HUES64 (cell line): ENCODE data around the gene ZDHHC11.
"Not testable (repeated sequence)": the region's sequence is repeated elsewhere in the genome, so short reads cannot be mapped to it uniquely, and the experiment has no call there.

Experiments
- H3K27ac ChIP-seq: 2 replicates; pipeline ENCODE4 v1.7.0; 2013; ENCODE audit warnings: low read depth, low read length, inconsistent platforms
- H3K27me3 ChIP-seq: 2 replicates; pipeline ENCODE4 v1.6.1; 2013; ENCODE audit warnings: mild to moderate bottlenecking, low read length; ENCODE audit not compliant: insufficient read depth
- H3K36me3 ChIP-seq: 2 replicates; pipeline ENCODE4 v1.6.1; 2013; ENCODE audit warnings: mild to moderate bottlenecking, low read length; ENCODE audit not compliant: insufficient read depth
- H3K4me1 ChIP-seq: 2 replicates; pipeline ENCODE4 v1.6.1; 2013; ENCODE audit warnings: mild to moderate bottlenecking, low read length, moderate library complexity; ENCODE audit not compliant: insufficient read depth
- H3K4me3 ChIP-seq: 2 replicates; pipeline ENCODE4 v1.5.1; 2013; ENCODE audit warnings: mild to moderate bottlenecking, low read length, moderate library complexity
- H3K9ac ChIP-seq: 2 replicates; pipeline ENCODE4 v1.6.1; 2013; ENCODE audit warnings: mild to moderate bottlenecking, low read depth, low read length
- H3K9me3 ChIP-seq: 2 replicates; pipeline ENCODE4 v1.6.1; 2013; ENCODE audit warnings: low read depth, low read length; ENCODE audit not compliant: insufficient read depth
- WGBS: fragments of 150-250, 120-280 bp; methylation state at CpG from one replicate; pipeline ENCODE4 v1.1.7; 2013; ENCODE audit warnings: missing lambda C conversion rate; 5-methylcytosine and 5-hydroxymethylcytosine counted together

Gene ZDHHC11

DNA sequence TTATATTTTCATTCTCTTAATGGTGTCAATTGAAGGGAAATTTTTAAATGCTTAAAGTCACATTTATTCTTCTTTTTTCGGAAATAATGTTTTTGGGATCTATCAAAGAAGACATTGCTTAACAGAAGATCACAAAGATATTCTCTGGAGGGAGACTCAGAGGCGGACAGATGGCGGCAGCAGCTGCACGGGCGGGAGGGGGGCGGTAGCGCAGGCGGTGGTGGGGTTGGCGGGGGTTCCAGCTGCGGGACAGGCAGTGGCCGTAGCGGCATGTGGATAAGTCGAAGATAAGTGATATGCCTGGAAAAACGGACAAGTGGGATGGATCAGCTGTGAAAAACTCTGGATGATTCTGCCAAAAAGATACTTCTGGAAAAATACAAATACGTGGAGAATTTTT is 34.6 kb downstream of the ZDHHC11 start:
- H3K4me1 ChIP-seq: no peaks in the 10 kb centered on the region
- H3K36me3 ChIP-seq: peaks cover 2% of the 10 kb centered on the region; the same call in 1 of the 2 replicates
- WGBS: 94% methylated on average over 15 of the region's 15 CpGs
- no peaks in the 10 kb centered on the region for H3K27me3 ChIP-seq
- no peaks in the 10 kb centered on the region for H3K9me3 ChIP-seq
- H3K9ac ChIP-seq: no peak overlapping the region
- H3K27ac ChIP-seq: no peak overlapping the region
- no peak overlapping the region for H3K4me3 ChIP-seq

DNA sequence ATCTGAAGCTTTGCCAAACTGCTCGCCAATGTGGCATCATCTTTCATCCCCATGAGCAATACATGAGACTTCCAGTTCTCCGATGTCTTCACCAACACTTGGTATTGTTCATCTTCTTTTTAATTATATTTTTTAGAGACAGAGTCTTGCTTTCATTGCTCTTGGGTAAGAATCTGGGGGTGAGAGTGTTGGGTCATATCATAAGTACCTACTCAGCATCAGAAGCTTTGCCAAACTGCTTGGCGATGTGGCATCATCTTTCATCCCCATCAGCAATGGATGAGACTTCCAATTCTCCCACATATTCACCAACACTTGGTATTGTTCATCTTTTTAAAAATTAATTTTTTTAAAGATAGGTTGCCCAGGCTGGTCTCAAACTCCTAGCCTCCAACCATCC is 35.3 kb downstream of the ZDHHC11 start:
- Histone ChIP-seq H3K9me3 (no peaks in the 10 kb centered on the region), H3K27me3 (no peaks in the 10 kb centered on the region), H3K36me3 (peaks cover 2% of the 10 kb centered on the region; the same call in 1 of the 2 replicates), H3K9ac (no peak overlapping the region), H3K27ac (no peak overlapping the region), H3K4me1 (no peaks in the 10 kb centered on the region), H3K4me3 (no peak overlapping the region)
- 98% methylated on average over 3 of the region's 3 CpGs for WGBS

DNA sequence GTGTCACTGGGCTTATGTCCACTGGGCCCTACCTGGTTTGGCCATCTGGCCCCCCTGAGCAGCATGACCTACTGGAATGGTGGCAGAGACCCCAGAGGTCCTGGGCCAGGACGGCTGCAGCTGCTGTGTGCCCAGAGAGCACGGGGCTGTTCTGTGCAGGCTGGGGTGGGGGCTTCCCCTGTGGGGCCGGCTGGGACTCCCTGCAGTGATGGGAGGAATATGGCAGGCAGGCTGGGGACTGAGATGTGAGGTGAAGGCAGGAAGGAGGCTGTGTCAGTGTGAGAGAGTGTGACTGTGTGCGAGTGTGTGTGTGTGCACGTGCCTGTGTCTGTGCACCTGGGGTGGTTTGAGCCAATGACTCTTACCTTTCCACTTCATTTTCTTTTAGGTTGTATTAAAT is 37.2 kb downstream of the ZDHHC11 start:
- not testable (repeated sequence) for H3K9me3 ChIP-seq, H3K4me1 ChIP-seq, H3K27me3 ChIP-seq, H3K36me3 ChIP-seq, H3K27ac ChIP-seq, H3K4me3 ChIP-seq, H3K9ac ChIP-seq
- 90% methylated on average over 2 of the region's 5 CpGs for WGBS

- H3K27me3 ChIP-seq, H3K4me3 ChIP-seq, H3K4me1 ChIP-seq, H3K36me3 ChIP-seq, H3K9me3 ChIP-seq, H3K27ac ChIP-seq, H3K9ac ChIP-seq: not testable (repeated sequence)
- 76% methylated on average over 4 of the region's 9 CpGs for WGBS
Measured at GRCh38 chr5:811384-811783, 39.4 kb downstream of the ZDHHC11 start.

DNA sequence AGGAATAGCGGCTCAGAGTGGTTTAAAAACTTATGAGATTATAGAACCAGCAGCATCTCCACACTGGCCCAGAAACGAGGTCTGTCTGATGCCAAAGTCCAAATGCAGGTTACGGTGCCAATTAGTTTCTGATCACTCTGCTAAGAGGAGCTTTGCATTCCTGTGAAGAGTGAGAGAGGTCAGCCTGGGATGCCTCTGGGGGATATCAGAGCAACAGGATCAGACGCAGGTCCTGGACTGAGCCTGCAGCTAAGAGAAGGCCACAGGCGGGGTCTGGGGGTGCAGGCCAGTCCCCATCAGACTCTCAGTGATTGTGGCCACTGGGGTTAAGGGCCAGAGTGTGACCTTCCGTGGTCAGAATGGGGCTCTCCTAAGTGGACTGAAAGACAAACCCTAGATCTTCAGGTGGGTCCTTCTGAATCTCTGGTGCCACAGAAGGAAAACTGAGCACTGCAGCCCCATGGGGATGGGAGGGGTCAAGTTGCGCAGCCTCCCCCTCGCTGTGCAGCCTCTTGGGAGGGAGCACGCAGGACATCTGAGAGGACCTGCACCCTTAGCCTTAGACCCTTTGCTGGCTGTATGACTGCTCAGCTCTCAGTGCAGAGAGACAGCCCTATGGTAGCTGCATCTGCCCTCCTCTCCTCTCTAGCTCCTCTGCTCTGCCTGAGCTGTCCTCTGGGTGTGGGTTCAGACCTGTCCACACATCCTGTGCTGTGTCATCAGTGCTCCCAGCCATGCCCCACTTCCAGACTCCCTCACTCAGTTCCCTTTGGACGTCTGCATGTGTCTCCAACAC is 42.9 kb downstream of the ZDHHC11 start:
- H3K27me3 ChIP-seq, H3K9me3 ChIP-seq, H3K4me1 ChIP-seq, H3K9ac ChIP-seq, H3K27ac ChIP-seq, H3K36me3 ChIP-seq, H3K4me3 ChIP-seq: not testable (repeated sequence)
- 83% methylated on average over 2 of the region's 10 CpGs for WGBS

- H3K27me3 ChIP-seq: no peaks in the 10 kb centered on the region
- no peak overlapping the region for H3K27ac ChIP-seq
Measured at GRCh38 chr5:801472-801871, 49.3 kb downstream of the ZDHHC11 start.

GRCh38 chr5:801055-801454 is 49.7 kb downstream of the ZDHHC11 start:
- H3K36me3 ChIP-seq, H3K9ac ChIP-seq, H3K9me3 ChIP-seq, H3K4me3 ChIP-seq, H3K27me3 ChIP-seq, H3K4me1 ChIP-seq, H3K27ac ChIP-seq: not testable (repeated sequence)
- 97% methylated on average over 4 of the region's 4 CpGs for WGBS

More at GRCh38 chr5:801472-801871, 49.3 kb downstream of the ZDHHC11 start:
- Histone ChIP-seq H3K4me3 (no peak overlapping the region), H3K36me3 (no peaks in the 10 kb centered on the region), H3K9ac (no peak overlapping the region), H3K9me3 (no peaks in the 10 kb centered on the region), H3K4me1 (no peaks in the 10 kb centered on the region)
- WGBS: 97% methylated on average over 6 of the region's 6 CpGs

DNA sequence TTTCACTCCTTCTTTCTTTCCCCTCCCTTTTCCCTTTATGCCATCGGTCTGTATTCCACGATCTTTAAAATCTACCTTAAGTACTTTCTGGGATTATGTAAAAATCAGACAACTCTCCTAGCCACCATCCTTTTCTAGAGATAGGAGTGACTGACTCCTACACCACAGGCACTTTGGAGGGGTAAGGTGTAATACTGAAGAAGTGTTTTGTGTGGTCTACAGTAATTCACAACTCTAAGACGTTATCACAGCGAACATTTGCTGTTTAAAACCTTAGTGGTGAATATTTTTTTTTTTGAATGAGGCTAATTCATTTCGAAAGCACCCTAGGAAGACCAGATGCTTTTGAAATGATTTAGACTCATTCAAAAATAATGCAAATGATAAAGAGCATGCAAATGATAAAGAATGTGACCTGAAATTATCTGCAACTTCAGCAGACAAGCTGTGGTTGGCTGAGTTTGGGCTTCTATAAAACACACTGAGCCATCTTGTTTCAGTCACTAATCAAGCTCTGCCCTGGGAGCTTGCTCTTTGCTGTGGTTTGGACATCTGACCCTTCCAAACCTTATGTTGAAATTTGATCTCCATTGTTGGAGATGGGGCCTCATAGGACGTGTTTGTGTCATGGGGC is 52.2 kb downstream of the ZDHHC11 start:
- WGBS: 50% methylated on average over 1 of the region's 6 CpGs
- not testable (repeated sequence) for H3K4me3 ChIP-seq, H3K4me1 ChIP-seq, H3K9ac ChIP-seq, H3K27me3 ChIP-seq, H3K27ac ChIP-seq, H3K9me3 ChIP-seq, H3K36me3 ChIP-seq

DNA sequence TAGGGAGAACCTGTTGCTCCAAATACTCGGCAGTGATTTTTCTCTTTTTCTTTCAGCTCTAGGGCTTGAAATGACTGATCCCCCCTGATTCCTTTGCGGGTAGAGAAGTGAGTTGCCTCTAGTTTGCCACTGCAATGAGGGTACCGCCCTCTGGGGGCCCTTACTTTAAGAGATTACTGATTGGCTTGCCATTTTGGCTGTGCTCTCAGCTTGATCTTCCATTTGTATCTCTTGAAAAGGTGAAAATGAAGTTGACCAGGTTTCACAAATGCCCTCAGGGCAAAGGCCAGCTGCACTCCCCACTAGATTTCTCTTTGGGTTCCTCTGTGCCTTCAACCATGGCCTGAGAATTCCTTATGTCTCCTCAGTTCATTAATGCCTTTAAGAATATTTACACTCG is 52.8 kb downstream of the ZDHHC11 start:
- H3K36me3 ChIP-seq: not testable (repeated sequence)

DNA sequence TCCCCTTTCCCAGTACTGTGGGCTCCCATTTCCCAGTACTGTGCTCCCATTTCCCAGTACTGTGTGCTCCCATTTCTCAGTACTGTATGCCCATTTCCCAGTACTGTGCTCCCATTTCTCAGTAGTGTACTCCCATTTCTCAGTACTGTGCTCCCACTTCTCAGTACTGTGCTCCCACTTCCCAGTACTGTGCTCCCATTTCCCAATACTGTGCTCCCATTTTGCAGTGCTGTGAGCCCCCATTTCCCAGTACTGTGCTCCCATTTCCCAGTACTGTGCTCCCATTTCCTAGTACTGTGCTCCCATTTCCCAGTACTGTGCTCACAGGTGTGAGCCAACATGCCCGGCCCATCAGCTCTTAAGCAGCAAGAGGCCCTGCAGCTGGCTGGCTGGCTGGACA is 54.9 kb downstream of the ZDHHC11 start:
- not testable (repeated sequence) for H3K27me3 ChIP-seq, H3K9ac ChIP-seq, H3K4me3 ChIP-seq, H3K27ac ChIP-seq, H3K9me3 ChIP-seq, H3K4me1 ChIP-seq, H3K36me3 ChIP-seq
- WGBS: no CpG with 5 or more reads among the region's 1 CpG

More for the DNA sequence above, 52.8 kb downstream of the ZDHHC11 start:
- WGBS: 94% methylated on average over 3 of the region's 4 CpGs
- H3K9me3 ChIP-seq, H3K4me3 ChIP-seq, H3K4me1 ChIP-seq, H3K27ac ChIP-seq, H3K9ac ChIP-seq, H3K27me3 ChIP-seq: not testable (repeated sequence)

GRCh38 chr5:794948-795347 is 55.8 kb downstream of the ZDHHC11 start:
- not testable (repeated sequence) for H3K4me1 ChIP-seq, H3K36me3 ChIP-seq, H3K27ac ChIP-seq, H3K27me3 ChIP-seq, H3K9me3 ChIP-seq, H3K9ac ChIP-seq, H3K4me3 ChIP-seq
- WGBS: 93% methylated on average over 1 of the region's 1 CpG

GRCh38 chr5:788703-789102 is 62.1 kb downstream of the ZDHHC11 start:
- H3K27ac ChIP-seq, H3K4me1 ChIP-seq, H3K4me3 ChIP-seq, H3K36me3 ChIP-seq, H3K9ac ChIP-seq, H3K9me3 ChIP-seq: not testable (repeated sequence)
- peaks cover 16% of the 10 kb centered on the region for H3K27me3 ChIP-seq
- 86% methylated on average over 10 of the region's 10 CpGs for WGBS
